Stomach (tissue), 4 donors: ENCODE measurements around the gene UBL3.

Source experiments
- POLR2A ChIP-seq, 4 donors: fragments of 450-650 bp; IDR thresholded peaks; one replicate each; pipeline ENCODE4 v1.6.1; 2016; ENCODE audit warnings: antibody characterized with exemption in 4 of 4, control low read depth in 2 of 4, mild to moderate bottlenecking in 1 of 4, moderate library complexity in 1 of 4
- TF ChIP-seq, protein P1 (sequence below), 7 experiments: fragments of 450-650 bp in 4 of 7; fragments of 200-600 bp in 3 of 7; sonication (generic) in 3 of 7; IDR thresholded peaks; one replicate each; pipeline ENCODE4 v1.5.1; 2016 to 2019; ENCODE audit warnings: antibody characterized with exemption in 7 of 7, control low read depth in 2 of 7, mild to moderate bottlenecking in 1 of 7

DNA sequence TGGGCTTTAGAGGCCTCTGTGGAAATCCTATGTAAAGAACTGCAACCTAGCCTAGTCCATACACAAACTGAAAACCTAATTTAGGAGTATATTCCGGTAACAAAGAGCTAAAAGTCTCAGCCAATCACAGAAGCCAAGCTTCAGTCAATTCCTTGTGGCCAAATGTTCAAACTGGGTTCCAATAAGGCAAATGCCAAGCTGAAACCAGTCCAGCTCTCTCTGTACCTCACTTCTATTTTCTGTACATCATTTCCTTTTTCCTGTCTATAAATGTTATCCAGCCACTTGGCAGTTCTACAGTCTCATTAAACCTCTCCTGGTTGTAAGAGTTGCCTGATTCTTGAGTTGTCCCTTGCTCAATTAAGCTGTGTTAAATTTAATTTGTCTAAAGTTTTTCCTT lies 31.7 kb upstream of the UBL3 start:
- TF ChIP-seq POLR2A (IDR thresholded peaks at IDR 0.05), result no peak
- TF ChIP-seq, protein P1, sequence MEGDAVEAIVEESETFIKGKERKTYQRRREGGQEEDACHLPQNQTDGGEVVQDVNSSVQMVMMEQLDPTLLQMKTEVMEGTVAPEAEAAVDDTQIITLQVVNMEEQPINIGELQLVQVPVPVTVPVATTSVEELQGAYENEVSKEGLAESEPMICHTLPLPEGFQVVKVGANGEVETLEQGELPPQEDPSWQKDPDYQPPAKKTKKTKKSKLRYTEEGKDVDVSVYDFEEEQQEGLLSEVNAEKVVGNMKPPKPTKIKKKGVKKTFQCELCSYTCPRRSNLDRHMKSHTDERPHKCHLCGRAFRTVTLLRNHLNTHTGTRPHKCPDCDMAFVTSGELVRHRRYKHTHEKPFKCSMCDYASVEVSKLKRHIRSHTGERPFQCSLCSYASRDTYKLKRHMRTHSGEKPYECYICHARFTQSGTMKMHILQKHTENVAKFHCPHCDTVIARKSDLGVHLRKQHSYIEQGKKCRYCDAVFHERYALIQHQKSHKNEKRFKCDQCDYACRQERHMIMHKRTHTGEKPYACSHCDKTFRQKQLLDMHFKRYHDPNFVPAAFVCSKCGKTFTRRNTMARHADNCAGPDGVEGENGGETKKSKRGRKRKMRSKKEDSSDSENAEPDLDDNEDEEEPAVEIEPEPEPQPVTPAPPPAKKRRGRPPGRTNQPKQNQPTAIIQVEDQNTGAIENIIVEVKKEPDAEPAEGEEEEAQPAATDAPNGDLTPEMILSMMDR (IDR thresholded peaks at IDR 0.05), result no peak
